CD4-positive, alpha-beta T cell treated with Interleukin-15 for 1 hour (primary cell): ENCODE measurements around the gene SMARCB1.
A peak's percentile ranks its signal among the peaks of the same experiment; 100 is the strongest.
"Not testable (repeated sequence)": the region's sequence is repeated elsewhere in the genome, so short reads cannot be mapped to it uniquely, and the experiment has no call there.

Experiments
- DNase-seq: peaks from one replicate; pipeline ENCODE4 v3.0.0-alpha.2; 2020

The SMARCB1 gene

GRCh38 chr22:23847991-23848864 lies 61.5 kb downstream of the SMARCB1 start:
- no peak for DNase-seq

DNA sequence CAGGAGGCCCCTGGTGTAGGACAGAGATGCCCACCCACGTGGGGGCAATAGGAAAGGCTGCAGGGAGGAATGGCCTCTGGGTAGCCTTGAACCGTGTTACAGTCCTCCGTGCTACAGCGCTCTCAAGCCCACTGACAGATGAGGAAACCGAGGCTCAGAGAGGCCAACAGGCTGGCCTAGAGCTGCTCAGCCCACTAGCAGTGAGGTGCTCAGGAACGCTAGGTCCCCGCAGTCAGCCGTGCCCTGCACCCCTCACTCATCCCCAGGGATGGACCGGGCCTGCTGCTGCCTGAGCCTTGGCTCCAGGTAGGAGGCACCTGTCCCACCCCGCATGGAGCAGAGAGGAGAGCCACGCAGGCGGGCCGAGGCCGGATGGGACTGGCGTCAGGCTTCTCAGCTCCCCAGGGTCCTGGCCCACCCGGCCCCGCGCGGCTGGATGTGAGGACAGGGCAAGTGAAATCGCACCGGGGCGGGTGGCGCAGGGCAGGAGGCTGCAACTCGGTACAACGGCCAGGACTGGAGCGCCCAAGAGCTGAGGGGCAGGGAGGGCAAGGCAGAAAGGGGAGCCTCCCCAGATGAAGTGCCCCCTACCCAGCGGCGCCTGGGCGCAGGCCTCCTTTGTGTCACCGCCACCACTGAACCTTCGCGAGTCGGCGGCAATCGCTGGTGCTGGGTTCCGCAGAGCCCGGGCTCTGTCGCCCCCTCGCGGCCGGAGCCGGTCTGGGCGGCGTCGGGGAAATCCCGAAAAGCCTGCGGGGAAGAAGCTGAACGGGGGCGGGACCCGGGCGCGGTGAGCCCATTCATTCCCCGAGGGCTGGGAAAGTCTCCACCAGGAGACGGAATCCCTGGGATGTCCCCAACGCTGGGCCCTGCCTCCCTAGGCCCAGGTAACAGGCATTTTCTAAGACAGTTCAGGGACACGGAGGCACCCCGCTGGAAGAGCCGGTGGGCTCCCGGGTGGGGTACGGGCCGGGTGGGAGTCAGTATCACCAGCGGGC lies 62.5 kb downstream of the SMARCB1 start:
- DNase-seq, result peak; percentile 80

DNA sequence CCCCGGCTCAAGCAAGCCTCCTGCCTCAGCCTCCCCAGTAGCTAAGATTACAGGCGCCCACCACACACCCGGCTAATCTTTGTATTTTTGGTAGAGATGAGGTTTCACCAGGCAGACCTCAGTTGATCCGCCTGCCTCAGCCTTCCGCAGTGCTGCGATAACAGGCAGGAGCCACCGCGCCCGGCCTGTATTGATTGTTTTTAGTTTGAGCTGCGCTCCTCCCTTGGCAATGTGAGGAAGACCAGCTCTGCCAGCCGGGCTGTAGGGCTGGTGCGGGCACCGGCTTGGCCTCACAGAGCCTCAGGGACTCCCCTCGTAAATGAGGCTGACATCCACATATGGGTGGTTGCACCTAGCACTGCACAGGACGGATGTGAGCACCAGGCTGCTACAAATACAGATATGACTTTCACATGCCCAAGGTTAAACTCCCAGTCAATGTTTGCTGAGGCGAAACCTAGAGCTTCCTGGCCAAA lies 63.4 kb downstream of the SMARCB1 start:
- no peak for DNase-seq

GRCh38 chr22:23856721-23857605 lies 70.2 kb downstream of the SMARCB1 start:
- no peak for DNase-seq

DNA sequence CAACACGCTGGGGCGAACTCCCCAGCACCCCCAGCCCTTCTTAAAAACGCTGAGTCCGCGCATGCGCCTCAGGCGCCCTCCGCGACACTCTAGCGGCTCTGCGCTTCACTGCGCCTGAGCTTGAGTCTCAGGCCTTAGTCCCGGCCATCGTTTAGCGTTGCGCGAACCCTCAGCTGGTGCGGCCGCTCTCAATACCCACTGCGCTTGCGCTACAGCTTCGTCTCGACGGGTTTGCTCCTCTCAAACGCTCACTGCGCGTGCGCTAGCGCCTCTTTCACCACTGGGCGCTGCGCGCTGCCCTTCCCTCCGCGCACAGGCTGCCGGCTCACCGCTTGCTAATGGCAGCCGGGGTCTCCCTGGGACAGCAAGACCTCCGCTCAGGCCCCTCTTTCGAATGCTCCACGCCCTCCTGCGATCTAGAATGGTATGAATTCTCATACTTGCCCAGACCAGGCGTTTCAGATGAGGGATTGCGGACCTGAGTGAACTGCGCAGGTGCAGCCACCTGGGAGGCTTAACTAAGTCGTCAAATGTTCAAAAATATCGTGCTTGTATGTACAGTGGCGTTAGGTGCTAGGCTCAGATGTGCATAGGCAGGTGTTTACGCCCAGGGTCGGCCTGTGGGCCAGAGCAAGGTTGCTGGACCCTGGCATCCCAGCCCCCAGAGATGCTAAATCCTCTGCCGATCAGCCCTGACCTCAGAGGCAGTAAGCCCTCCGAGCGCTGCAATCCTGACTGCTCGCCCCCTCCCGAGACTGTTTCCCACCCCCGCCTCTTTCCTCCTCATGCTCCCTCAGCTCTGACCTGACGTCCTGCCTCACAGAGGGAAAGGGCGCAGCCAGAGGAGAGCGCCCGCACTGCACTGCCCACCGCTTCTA lies 71.1 kb downstream of the SMARCB1 start, which contains the start of gene SLC2A11:
TSS of gene SLC2A11 (plus strand) at position 270 of the 878 bp plus-strand sequence. CDS start at position 395, 125 bp downstream.
- DNase-seq, result peak; percentile 98

GRCh38 chr22:23858484-23858815 lies 71.7 kb downstream of the SMARCB1 start:
- DNase-seq, result no peak

- DNase-seq, result no peak
These were observed 72.4 kb downstream of the SMARCB1 start for GRCh38 chr22:23859201-23859600.

- not testable (repeated sequence) for DNase-seq
These were observed 73.4 kb downstream of the SMARCB1 start for GRCh38 chr22:23860187-23860586.

DNA sequence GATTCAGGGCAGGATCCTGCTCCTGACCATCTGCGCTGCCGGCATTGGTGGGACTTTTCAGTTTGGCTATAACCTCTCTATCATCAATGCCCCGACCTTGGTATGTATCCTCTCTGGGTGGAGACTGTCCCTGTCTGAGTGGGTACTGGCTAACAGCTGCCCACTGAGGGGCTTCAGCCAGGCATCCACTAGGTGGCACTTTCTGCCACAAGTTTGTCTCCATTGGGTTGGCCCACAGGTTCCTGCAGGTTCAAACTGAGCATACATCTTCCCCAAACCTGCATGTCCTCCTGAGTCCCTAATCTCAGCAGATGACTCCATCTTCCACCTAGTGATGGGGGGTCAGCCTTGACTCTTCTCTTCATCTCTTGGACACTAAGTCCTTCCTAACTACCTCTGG lies 75.3 kb downstream of the SMARCB1 start:
- DNase-seq, result peak; percentile 43

- DNase-seq, result not testable (repeated sequence)
These were observed 77.9 kb downstream of the SMARCB1 start for GRCh38 chr22:23864499-23865154.

DNA sequence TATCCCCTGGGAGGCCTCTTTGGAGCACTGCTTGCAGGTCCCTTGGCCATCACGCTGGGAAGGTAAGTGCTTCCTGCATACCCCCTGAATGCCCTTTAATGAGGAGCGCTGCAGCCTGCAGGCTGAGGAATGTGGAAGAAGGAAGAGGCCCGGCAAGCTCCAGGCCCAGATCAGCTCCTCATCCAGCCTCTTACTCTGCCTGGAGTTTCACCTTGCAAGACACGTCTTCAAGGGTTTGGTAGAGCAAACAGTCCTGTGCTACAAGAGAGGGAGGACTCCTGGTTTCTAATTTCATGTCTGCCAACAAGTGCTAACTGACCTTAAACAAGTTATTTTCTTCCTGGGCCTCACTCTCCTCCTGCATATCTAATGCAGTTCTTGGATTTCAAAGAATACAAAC lies 81.8 kb downstream of the SMARCB1 start:
- DNase-seq, result no peak

DNA sequence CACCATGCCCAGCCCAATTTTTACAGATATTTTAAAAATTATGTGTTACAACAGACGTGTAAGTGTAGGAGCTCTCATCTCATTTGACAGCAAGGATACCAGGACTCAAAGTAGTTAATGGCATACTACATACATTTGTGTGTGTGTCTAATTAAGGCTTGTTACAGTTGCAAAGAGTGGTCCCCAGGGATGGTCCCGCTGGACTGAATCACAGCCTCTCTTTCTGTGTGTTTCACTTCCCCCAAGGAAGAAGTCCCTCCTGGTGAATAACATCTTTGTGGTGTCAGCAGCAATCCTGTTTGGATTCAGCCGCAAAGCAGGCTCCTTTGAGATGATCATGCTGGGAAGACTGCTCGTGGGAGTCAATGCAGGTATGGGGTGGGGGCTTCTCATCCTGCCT lies 88.1 kb downstream of the SMARCB1 start:
- no peak for DNase-seq

GRCh38 chr22:23875801-23876200 lies 89.0 kb downstream of the SMARCB1 start:
- no peak for DNase-seq

DNA sequence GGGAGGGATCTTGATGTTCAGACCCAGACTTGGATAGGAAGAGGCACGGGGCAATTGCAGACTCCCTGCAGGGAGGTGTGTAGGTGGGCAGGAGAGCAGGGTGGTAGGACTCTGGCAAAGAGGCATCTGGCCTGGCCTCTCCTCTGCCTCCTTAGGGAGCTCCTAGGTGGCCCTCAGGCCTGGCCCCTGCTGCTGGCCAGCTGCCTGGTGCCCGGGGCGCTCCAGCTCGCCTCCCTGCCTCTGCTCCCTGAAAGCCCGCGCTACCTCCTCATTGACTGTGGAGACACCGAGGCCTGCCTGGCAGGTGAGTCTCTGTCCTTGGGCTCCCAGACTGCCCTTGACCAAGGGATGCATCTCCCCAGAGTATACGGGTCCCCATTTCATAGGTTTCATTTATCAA lies 90.8 kb downstream of the SMARCB1 start:
- no peak for DNase-seq

DNA sequence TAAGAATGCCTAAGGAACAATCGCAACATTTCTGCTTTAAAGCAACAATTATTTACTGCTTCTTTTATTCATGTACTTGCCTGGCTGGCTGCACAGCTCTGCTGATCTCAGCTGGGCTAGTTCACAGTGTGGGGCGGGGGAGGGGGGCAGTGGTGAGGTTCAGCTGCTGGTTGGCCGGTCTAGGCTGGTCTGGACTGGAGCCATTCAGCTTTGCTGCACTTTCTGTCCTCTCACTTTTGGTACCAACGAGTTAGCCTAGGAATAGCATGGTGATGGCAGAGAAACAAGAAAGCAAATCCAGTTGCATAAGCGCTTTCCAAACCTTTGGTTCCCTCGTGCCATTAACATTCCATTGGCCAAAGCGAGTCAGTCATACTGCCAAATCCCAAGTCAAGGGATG lies 91.5 kb downstream of the SMARCB1 start:
- DNase-seq, result no peak

DNA sequence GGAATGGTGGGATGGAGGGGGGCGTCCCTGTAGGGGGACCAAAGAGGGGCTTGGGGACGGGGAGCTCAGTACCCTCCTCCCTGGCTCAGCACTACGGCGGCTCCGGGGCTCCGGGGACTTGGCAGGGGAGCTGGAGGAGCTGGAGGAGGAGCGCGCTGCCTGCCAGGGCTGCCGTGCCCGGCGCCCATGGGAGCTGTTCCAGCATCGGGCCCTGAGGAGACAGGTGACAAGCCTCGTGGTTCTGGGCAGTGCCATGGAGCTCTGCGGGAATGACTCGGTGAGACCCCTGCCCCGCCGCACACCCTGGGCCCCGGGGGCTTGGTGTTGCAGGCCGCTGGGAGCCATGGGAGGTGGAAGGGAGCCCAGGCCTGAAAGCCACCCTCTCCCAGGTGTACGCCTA lies 95.6 kb downstream of the SMARCB1 start:
- DNase-seq, result no peak

GRCh38 chr22:23883658-23884057 lies 96.9 kb downstream of the SMARCB1 start:
- DNase-seq, result no peak

DNA sequence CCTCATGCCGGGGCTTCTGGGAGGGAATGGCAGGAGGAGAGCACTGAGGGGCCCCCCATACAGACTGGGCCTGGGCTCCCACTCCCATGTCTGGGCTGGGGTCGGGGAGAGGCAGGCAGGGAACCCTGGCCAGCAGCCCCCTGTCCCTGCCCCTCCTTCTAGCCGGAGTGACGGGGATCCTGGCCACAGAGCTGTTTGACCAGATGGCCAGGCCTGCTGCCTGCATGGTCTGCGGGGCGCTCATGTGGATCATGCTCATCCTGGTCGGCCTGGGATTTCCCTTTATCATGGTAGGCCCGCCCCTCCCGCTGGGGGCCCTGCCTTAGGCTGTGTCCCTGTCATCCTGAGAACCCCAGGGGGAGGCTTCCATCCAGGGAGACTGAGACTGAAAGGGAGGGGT lies 97.4 kb downstream of the SMARCB1 start:
- DNase-seq, result no peak
